ENCODE measurements around the gene STMN3.
"Not testable (repeated sequence)": the region's sequence is repeated elsewhere in the genome, so short reads cannot be mapped to it uniquely, and the experiment has no call there.

Gene STMN3

GRCh38 chr20:63606686-63607085 lies 46.5 kb downstream of the STMN3 start:
- no peak for DNase-seq

- DNase-seq = no peak
Observed at GRCh38 chr20:63602321-63602720, 50.9 kb downstream of the STMN3 start.

DNA sequence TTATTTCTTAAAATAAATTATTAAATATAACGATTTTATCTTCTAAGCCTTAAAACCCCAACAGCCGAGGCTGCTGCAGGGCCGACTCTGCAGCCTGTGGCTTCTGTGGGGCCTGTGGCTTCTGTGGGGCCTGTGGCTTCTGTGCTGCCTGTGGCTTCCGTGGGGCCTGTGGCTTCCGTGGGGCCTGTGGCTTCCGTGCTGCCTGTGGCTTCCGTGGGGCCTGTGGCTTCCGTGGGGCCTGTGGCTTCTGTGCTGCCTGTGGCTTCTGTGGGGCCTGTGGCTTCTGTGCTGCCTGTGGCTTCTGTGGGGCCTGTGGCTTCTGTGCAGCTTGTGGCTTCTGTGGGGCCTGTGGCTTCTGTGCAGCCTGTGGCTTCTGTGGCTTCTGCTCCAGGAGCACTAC lies 51.5 kb downstream of the STMN3 start:
- DNase-seq = not testable (repeated sequence)

DNA sequence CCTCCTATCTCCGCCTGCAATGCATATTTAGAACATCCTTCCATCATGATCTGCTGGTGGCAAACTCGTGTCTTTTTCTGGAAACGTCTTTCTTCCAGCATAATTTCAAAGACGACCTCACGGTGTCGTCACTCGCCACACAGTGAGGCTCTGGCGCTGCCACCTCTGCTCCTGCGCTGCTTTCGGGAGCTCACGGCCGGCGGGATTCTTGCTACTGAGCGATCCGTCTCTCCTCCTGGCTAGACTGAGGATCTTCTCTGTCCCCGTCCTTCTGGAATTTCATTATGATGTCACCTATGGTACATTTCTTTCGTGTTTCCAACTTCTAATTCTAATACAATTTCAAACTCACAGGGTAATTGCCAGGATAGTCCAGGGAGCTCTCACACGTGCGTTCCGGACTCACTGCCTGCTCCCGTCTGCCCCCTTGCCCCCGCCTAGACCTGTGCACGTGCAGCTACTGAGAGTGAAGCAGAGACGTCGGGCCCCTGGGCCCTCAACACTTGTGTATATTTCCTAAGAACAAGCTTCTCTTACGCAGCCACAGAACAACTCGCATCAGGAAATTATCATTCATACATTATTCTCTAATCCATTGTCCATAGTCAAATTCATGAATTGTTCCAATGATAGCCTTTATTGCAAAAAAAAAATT lies 53.7 kb downstream of the STMN3 start:
- no peak for DNase-seq

DNA sequence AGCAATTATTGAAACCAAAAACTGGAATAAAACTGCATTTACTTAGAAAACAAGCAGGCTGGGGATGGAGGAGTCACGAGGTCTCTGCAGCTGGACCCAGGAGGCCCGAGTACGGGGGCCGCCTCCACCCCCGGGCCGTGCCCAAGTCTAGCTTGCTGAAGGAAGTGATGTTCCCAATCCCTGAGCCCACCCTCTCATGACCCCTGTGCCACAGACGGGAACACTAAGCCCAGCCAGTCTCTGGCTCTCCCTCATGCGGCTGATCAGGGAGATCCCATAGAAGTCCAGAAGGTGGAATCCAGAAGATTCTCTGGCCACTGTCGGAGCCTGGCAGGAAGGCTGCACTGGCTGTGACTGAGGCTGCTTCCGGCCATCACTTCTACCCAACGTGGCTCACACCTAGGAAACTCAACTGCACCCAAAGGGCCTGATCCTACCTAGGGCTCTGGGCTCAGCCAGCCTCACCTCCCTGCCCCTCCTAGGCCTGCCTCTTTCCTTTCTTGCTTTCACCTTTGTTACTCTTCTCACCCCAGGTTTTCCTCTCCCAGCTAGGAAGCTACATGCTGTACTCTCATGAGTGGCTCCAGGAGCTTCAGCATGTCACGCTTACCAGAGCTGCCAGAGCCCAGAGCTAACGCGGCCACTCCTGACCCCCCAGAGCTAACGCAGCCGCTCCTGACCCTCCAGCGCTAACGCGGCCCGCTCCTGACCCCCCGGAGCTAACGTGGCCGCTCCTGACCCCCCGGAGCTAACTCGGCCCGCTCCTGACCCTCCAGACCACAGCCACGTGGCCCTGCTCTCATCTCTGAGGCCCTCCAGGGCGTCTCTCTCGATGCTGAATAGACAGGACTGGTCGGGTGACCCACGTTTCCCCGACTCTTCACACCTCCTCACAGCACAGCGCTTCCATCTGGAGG lies 54.5 kb downstream of the STMN3 start:
- DNase-seq = no peak

- DNase-seq = peak; percentile 81
Observed at GRCh38 chr20:63597651-63598478, 55.4 kb downstream of the STMN3 start.

DNA sequence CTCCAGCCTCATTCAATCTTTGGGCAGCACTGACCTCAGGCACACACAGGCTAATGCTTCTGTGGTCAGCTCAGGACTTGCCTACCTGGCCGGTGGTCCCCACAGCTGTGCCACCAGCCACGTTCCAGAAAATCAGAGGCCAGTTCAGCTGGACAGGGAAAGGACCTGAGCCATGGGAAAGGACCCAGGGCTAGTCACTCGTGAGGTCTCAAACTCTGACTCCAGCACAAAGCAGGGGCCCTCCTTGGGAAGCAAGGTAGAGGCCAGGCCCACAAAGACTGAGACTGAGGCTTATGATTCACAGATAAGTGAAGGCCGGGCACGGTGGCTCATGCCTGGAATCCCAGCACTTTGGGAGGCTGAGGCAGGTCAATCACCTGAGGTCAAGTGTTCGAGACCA lies 56.8 kb downstream of the STMN3 start:
- no peak for DNase-seq

DNA sequence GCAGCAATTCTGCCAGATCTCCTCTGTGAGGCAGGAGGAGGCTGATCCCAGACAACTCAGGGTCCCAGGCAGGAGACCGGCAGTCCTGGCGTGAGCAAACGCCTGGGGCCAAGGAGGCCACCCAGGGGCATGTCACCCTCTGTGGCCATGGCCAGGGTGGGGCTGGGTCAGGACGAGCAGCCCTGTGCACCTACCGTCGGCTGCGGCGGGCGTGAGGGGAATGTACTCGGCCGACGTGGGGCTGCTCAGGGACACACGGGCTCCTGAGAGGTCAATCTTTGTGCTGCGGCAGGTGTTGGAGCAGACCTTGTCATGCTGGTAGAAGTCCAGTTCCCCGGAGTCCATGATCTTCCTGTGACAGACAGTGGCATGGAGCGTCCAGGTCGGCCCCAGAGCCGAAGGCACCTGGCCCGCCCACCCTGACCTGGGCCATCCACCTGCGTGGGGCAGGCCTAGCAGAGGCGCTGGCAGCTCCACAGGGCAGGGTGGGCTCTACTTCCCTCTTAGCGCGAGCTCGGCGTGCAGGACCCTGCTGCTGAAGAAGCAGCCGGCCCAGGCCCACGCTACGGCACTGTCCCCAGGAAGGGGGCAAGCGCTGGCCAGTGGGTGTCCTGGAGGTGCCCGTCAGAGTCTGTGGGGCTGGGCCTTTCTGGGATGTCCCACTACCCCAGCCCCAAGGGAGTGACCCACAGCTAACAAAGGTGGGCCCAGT lies 57.7 kb downstream of the STMN3 start:
- no peak for DNase-seq

DNA sequence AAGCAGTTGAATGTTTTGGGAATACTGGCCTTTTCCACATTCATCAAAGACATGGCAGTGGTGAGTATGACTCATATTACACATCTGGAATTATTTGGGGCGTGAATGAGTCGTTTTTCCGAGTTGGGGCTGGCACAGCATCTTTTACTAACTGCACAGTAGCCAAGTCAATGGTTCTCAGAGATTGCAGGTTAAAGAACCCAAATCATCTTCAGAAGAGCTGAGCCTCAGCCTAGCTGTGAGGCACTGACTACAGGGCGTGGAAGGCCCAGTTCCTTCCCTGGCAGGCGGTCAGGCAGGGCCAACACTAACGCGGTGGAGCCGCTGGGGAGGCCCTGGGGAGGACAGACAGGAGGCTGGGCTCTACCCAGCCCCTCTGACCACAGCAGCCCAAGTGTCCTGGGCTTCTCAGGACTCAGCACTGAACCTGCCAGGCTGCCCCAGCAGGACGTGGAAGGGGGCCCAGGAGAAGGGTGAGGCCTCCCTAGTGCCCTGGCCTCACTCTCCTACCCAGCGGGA lies 59.1 kb downstream of the STMN3 start:
- DNase-seq = no peak

DNA sequence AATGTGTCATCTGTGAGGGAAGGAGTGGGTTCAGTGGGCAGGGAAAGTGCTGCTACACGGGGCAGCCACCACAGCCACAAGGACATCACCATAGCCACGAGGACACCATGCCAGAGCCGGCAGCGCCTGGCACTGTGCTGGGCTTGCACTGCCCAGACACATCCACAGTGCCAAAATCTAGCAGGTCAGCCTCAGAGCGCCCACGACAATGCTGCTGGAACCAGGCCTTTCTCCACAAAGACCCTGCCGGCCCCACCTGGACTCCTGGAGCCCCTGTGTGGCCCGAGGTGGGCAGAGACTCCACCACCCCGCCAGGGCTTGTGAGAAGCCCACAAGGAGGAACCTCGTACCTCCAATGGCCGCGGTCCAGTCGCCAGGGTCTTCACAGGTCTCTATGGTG lies 60.6 kb downstream of the STMN3 start:
- DNase-seq = no peak

DNA sequence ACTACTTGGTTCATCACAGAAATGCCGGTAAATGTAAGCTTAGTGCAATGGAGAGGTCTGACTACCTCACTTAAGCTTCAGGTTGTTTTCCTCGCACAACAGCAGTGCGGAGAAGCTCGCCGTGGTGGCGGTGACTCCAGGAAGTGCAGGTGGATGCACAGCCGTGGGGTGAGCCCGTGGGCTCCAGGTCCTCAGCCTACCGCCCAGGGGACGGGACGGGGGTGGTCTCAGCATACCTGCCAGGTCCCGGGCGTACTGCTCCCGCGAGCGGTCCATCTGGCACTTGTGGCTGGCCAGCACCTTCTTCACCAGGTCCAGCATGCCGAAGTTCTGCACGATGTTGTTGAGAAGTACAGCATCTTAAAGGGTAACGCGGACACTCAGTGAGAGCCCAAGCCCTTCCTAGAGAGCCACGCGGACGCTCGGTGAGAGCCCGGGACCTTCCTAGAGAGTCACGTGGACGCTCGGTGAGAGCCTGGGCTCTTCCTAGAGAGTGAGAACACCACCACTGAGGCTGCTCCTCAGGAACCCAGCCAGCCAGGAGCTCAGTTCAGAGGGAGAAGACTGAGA lies 61.4 kb downstream of the STMN3 start:
- no peak for DNase-seq

- DNase-seq = no peak
Observed at GRCh38 chr20:63591147-63591533, 62.1 kb downstream of the STMN3 start.

GRCh38 chr20:63590218-63591146 lies 62.7 kb downstream of the STMN3 start:
- no peak for DNase-seq

Measured in NCI-H2171 (cell line).